ENCODE results near the gene RNF111.

Gene RNF111

DNA sequence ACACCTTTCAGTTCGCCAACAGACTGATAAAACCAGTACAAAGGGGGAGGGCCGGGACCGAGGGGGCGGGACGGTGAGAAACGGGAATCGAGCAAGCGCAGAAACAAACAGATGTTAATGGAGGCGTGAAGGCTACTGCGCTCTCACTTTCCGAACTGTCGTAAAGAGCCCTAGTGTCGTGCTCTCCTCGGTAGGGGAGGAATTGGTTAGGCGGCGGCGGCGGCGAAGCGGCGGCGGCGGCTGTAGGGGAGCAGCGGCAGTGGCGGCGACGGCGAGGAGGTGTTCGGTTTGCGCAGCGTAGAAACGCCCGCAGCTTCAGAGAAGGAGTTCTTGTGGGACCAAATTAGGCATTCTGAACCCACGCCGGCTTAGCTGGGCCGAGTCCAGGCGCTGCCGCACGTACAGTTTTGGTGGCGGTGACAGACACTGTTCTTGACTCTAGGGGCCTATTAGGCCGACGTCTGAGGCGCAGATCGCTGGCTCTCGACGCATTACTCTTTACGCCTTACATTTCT lies at the start of gene RNF111:
RNF111 (plus strand) TSS at position 173 of the 515 bp plus-strand sequence. CDS start 43,160 bp downstream, outside the sequence.
- peak; percentile 78 for DNase-seq (ENCODE audit: low read depth)

DNA sequence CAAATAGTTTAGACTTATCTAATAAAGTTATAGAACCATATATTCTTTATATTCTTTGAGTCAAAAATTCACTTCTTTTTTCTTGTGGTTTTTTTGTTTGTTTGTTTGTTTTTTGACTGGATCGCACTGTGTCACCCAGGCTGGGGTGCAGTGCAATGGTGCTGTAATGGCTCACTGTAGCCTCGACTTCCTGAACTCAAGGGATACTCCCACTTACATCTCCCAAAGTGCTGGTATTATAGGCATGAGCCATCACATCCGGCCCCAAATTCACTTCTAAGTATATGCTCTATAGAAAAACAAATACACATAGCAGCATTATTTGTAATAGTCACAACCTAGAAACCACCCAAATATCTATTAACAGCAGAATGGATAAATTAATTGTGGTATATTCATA lies 40.3 kb upstream of the RNF111 start:
- no peak for DNase-seq (ENCODE audit: low read depth)

- no peak for DNase-seq (ENCODE audit: low read depth)
Observed at GRCh38 chr15:58951388-58952007, 36.0 kb upstream of the RNF111 start.

GRCh38 chr15:58952751-58953150 lies 34.7 kb upstream of the RNF111 start:
- DNase-seq (ENCODE audit: low read depth): no peak

DNA sequence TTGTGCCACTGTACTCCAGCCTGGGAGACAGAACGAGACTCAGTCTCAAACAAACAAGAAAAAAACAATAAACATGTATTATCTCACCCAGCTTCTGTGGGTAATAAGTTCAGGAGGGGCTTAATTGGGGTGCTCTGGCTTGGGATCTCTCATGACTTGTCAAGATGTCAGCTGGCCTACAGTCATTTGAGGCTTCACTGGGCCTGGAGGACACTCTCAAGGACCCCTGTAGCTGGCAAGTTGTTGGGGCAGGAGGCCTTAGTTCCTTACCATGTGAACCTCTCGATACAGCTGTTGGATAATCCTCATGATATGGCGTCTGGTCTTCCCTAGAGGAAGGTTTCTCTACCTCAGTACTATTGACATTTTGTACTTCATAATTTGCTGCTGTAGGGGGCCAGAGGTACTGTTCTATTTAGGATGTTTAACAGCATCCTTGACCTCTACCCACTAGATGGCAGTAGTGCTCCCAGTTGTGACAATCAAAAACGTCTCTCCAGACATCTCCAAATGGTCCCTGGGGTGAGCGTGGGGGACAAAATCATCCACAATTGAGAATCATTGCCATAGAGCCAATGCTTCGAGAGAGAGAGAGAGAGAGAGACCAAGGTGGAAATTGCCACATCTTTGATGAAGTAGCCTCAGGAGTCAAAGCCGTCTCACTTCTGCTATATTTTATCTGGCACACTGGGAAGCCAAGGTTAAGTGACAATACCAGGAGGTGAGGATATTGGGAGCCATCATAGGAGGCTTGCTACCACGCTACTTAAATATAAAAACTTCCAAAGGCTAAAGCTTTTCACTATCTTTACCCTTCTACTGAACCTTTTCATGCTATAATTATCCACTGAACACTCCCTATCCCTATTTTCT lies 30.1 kb upstream of the RNF111 start:
- DNase-seq (ENCODE audit: low read depth): peak; percentile 37

DNA sequence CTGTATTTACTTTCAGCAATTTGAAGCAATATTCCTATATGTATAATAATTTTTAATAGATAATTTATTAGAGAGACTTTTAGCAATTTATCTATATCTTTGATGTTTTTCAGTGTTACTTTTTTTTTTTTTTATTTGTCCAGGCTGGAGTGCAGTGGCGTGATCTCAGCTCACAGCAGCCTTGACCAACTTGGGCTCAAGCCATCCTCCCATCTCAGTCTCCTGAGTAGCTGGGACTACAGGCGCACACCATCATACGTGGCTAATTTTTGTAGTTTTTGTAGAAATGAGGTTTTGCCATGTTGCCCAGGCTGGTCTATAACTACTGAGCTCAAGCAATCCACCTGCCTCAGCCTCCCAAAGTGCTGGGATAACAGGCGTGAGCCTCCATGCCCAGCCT lies 28.7 kb upstream of the RNF111 start:
- DNase-seq (ENCODE audit: low read depth): no peak

DNA sequence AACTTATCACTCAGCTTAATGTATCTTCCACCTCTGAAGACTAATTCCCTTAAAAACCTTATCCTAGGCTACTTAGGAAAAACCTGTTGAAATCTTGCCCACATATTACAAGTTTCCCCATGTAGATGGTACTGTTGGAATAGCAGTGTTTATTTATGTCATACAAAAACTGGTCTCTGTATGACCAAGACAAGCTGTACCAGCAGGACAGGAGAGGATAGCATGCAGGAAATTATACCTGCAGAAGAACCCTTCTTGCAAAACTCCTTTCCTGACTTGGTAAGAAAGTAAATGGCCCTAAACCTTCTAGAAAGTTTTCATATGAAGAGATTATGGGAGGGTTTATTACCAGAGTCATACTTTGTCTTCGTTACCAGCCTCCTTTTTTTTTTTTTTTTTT lies 25.3 kb upstream of the RNF111 start:
- no peak for DNase-seq (ENCODE audit: low read depth)

GRCh38 chr15:58962662-58963565 lies 24.5 kb upstream of the RNF111 start:
- DNase-seq (ENCODE audit: low read depth): no peak

GRCh38 chr15:58966698-58967097 lies 20.8 kb upstream of the RNF111 start:
- no peak for DNase-seq (ENCODE audit: low read depth)

- no peak for DNase-seq (ENCODE audit: low read depth)
Observed at GRCh38 chr15:58967479-58967878, 20.0 kb upstream of the RNF111 start.

GRCh38 chr15:58977887-58978286 lies 9.6 kb upstream of the RNF111 start:
- no peak for DNase-seq (ENCODE audit: low read depth)

GRCh38 chr15:58980351-58980939 lies 7.0 kb upstream of the RNF111 start:
- DNase-seq (ENCODE audit: low read depth): no peak

GRCh38 chr15:58981808-58982475 lies 5.5 kb upstream of the RNF111 start:
- no peak for DNase-seq (ENCODE audit: low read depth)

GRCh38 chr15:58983261-58983660 lies 4.2 kb upstream of the RNF111 start:
- no peak for DNase-seq (ENCODE audit: low read depth)

DNA sequence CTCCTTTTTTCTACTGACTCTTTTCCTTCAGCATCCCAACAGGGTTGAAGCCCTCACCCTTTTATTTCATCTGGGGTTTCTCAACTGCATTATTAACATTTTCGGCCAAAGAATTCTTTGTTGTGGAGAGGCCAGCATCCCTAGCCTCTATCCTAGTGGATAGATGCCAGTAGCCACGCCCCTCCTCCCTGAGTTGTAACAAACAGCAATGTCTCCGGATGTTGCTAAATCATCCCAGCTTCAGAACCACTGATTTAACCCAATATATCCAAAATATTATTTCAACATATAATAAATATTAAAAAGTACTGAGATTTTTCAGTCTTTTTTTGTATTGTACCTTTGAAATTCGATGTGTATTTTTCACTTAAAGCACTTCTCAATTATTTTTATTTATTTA lies 2.0 kb upstream of the RNF111 start:
- no peak for DNase-seq (ENCODE audit: low read depth)

DNA sequence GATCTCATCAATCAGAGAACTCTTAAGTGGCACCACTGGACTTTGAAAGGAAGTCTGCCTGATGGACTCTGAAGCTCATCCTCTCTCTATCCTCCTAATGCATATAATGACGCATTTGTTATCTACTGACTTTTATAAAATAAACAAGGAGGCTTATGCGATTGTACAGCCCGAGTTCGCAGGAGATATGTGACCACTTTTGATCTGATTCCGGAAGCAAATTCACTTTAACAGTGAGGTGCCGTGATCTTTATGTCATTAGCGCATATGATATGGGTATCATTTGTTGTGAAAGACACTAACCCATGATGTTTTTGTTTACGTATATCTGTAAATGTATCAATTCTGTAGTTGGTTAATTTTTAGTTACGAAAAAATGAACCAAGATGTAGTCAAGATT lies 427 bp upstream of the RNF111 start:
- no peak for DNase-seq (ENCODE audit: low read depth)

- peak; percentile 40 for DNase-seq (ENCODE audit: low read depth)
Observed at GRCh38 chr15:58988006-58988785, 733 bp downstream of the RNF111 start.

GRCh38 chr15:58992181-58992580 lies 4.7 kb downstream of the RNF111 start:
- DNase-seq (ENCODE audit: low read depth): no peak

GRCh38 chr15:58994906-58995453 lies 7.5 kb downstream of the RNF111 start:
- DNase-seq (ENCODE audit: low read depth): no peak

DNA sequence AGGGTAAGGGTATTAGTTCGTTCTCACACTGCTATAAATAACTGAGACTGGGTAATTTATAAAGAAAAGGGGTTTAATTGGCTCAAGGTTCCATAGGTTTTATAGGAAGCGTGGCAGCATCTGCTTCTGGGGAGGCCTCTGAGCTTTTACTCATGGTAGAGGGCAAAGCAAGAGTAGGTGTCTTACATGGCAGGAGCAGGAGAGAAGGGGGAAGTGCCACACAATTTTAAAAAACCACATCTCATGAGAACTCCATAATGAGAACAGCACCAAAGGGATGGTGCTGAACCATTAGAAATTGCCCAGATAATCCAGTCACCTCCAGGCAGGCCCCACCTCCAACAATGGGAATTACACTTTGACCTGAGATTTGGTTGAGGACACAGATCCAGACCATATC lies 12.2 kb downstream of the RNF111 start:
- DNase-seq (ENCODE audit: low read depth): no peak

All from stimulated activated CD8-positive, alpha-beta memory T cell treated with anti-CD3 and anti-CD28 coated beads, Interleukin-15, amount 100 ng/mL, for 1 hour (primary cell).